Umbilical cord (tissue), 2 donors: ENCODE measurements around the gene PTGIR. TPM values are rescaled to one million over a fixed set of nuclear protein-coding genes. Genes with fewer than 3 reads are reported as not detected.
"Not testable (repeated sequence)": the region's sequence is repeated elsewhere in the genome, so short reads cannot be mapped to it uniquely, and the experiment has no call there.

ENCODE experiments used
- DNase-seq: peaks from one replicate; pipeline ENCODE4 v3.0.0-alpha.2; 2015; ENCODE audit warnings: low spot score
- total RNA-seq: library from RNA; depleted of rRNA; stranded (reverse); fragments of >200 nt; gene quantifications from one replicate; pipeline ENCODE4 v1.2.3, GENCODE V29; 2014; ENCODE audit warnings: low replicate concordance; ENCODE audit not compliant: insufficient read depth

Gene PTGIR
- total RNA-seq, 1 donor from 2014 or later: 22.6 TPM

- peak; percentile 93 for DNase-seq
Observed at GRCh38 chr19:46639358-46640182, 14.7 kb upstream of the PTGIR start.

- no peak for DNase-seq
Observed at GRCh38 chr19:46637224-46637623, 12.3 kb upstream of the PTGIR start.

- DNase-seq: no peak
Observed at GRCh38 chr19:46635920-46636761, 11.3 kb upstream of the PTGIR start, which contains the start of gene GNG8. GNG8 (minus strand) TSS chr19:46636202; CDS start chr19:46634682, 1,520 bp downstream.

DNA sequence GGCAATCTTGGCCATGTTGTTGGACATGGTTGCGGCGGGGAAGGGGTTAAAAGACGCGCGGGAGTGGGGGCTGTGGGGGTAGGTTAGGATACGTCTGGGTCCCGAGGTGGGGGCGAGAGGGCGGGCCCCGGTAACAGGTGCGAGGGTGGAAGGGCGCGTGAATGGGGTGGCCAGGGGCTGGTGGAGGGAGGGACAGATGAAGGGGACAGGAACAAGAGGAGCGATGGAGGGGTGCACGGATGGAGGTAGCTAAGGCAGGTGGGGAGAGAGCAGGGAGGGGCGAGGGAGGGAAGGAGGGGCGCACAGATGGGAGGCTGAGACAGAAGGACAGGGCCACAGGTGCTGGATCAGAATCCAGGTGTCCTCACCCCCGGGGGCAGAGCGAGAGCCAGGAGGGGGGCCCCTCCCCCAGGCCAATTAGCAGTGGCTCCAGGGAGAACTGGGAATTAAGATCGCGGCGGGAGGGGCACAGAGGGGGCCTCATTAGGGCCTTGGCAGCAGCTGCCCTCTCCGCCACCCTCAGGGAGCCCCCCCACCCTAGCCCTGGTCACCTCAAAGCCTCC is 9.8 kb upstream of the PTGIR start:
- no peak for DNase-seq

DNA sequence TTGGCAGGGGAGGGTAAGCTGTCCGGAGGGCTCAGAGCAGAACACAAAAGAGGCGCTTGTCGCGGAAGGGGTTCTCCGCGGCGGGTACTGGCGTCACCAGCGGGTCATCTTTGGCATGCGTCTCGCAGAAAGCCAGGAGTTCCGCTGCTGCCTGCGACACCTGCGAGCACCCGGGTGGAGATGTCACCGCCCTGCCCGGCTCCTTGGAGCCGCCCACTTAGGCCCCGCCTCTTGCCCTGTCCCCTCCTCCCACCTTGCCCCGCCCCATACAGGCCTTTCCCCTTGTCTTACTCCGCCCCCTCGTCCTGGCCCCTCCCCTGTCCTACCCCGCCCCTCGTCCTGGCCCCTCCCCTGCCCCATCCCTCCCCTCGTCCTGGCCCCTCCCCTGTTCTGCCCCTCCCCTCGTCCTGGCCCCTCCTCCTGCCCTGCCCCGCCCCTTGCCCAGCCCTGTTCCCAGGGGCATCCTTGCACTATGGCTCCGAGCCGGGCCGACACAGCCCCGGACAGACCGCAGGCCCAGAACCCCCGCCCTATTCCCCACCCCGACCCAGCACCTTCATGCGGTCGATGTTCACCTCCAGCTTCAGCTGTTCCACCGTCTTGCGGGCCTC is 9.3 kb upstream of the PTGIR start:
- DNase-seq: peak; percentile 46

- no peak for DNase-seq
Observed at GRCh38 chr19:46633130-46633529, 8.2 kb upstream of the PTGIR start.

DNA sequence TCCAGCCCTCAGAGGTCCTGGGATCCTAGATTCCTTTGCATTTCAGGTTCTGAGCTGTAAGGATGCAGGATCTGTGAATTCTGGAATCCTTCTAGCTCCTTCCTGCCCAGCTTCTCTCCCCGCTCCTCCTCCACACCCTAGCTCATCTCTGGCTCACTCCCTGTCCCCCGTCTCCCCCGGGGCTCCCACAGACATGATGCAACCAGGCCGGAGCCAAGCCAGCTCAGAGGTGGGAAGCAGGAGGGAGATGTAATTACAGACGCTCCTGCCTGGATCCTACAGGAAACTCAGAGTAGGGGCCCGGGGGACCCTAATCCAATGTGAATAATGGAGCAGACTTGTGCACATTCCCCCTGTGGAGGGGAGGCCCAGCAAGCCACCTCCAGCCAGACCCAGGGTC is 6.6 kb upstream of the PTGIR start:
- DNase-seq: peak; percentile 66

DNA sequence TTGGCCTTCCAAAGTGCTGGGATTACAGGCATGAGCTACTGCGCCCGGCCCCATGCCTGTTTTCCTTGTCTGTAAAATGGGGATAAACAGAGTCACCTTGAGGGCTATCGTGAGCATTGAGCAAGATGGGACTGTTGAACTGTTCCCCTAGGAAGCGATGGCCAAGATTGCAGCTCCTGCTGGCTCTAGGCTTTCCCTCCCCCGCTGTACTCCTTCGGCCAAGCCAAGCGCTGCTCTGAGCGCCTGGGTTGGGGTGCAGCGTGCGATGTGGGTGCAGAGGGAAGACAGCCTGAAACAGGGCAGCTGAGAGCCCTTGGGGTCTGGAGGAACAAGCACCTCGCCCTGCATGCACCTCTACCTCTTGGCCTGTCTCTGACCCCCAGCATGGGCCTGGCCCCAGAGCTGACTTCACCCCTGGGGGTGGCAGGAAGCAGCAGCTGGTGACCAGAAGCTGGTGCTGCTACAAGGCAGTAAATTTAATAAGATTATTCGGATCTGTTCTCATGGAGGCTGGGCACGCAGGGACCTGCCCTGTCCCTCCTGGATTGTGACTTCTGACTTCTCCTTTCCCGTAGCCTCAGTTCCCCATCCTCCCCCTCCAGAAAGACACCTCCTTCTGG is 5.8 kb upstream of the PTGIR start:
- no peak for DNase-seq

DNA sequence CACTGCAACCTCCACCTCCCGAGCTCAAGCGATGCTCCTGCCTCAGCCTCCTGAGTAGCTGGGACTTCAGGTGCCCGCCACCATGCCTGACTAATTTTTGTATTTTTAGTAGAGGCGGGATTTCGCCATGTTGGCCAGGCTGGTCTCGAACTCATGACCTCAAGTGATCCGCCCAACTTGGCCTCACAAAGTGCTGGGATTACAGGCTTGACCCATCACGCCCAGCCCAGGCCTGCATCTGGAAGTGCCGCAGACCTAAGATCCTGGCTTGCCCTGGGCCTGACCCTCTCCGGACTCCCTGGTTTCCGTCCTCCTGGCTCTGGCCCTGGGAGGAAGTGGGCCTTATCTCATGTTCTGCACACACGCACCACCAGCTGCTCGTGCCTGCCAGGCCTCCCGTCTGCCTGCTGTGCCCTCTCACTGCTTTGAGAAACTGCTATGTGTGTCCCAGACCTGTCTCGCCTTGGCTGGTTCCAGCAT is 4.7 kb upstream of the PTGIR start:
- DNase-seq: peak; percentile 65

GRCh38 chr19:46628970-46629369 is 4.1 kb upstream of the PTGIR start:
- DNase-seq: not testable (repeated sequence)

DNA sequence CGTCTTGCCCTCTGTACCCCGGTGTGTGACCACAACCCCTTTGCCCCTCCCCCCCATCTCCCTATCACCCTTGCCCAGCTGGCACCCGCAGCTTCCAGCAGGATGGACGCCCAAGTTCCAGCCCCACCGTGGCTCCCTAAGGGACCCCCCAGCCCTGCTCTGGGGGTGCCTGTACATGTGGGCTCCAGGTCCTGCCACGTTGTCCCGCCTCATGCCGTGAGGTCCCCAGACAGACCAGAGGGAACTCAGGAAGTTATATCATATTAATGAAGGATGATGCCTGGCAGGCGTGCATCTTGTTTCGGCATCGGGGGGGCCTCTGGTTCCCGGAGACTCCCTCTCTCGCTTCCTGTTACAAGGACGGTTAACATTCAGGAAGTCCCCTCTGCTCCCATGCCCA is 1.6 kb upstream of the PTGIR start:
- DNase-seq: no peak

DNA sequence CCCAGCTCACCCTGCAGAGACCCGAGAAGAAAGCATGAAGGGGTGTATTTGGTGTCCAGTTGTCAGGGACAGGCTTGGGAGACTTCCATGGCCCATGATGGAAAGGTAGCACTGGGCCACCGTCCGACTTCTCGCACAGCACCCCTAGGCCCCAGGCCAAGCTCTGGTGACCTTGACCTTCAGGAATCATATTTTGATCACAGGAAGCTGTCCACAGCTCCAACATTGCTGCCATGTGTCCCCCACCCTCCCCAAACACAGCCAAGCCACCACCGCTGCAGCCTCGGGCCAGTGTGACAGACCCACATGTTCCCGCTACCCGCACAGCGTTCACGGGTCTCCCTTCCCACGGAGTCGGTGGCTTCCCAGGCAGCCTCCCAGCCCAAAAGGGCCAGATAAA is 842 bp upstream of the PTGIR start:
- DNase-seq: no peak

- DNase-seq: no peak
Observed at GRCh38 chr19:46623915-46624502, 880 bp downstream of the PTGIR start.

DNA sequence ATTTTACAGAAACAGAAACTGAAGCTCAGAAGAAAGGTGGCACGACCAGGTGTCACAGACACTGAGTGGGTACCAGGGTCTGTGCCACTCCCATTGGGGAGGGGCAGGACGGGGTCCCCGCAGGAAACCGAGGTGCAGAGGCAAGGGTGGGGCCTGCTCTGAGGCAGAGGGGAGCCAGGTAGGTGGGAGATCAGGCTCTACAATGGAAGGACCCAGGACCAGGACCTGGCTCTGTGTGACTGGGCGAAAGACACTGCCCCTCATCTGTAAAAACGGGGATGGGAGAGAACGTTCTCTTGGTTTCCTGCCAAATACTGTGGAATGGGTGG is 2.8 kb downstream of the PTGIR start:
- no peak for DNase-seq

DNA sequence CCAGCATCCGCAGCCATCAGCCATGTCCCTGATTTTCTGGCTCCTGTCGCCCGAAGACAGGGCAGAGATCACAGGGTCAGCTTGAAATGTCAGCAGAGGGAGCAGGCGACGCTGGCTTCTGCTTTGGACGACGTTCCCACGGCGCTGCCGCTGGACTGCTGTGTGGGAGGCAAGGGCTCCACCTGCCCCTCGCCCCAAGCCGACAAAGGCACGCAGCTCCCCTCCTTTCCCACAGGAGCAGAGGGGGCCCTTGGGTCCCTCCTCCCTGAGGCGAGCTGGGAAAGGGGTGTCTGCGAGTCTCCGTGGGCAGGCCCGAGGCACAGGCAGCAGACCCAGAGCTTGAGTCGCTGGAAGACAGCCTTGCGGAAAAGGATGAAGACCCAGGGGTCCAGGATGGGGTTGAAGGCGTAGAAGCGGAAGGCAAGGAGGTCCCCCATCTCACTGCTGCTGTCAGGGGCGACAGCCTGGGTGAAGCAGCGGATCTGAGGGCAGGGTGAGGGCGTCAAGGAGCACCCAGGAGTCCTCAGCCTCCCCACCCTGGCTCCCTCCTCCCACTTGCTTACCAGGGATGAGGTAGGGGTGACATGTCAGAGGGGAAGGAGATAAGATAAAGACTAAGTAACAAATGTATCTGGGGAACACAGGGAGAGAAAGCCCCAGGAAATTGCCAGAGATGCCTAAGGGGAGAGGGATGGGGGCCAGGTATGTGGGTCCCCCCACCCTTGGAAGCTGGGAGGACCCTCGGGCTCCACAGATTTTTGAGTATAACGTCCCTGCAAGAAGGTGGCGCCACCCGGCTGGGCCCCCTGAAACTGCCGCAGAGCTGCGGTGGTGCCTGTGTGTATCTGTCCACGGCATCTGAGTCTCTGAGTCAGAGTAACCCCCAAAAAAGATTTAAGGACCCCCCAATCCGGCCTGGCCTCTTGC is 3.4 kb downstream of the PTGIR start:
- DNase-seq: no peak

- DNase-seq: peak; percentile 54
Observed at GRCh38 chr19:46620716-46621115, 4.2 kb downstream of the PTGIR start.

GRCh38 chr19:46620267-46620666 is 4.6 kb downstream of the PTGIR start:
- no peak for DNase-seq

GRCh38 chr19:46618670-46619231 is 6.1 kb downstream of the PTGIR start:
- DNase-seq: no peak

DNA sequence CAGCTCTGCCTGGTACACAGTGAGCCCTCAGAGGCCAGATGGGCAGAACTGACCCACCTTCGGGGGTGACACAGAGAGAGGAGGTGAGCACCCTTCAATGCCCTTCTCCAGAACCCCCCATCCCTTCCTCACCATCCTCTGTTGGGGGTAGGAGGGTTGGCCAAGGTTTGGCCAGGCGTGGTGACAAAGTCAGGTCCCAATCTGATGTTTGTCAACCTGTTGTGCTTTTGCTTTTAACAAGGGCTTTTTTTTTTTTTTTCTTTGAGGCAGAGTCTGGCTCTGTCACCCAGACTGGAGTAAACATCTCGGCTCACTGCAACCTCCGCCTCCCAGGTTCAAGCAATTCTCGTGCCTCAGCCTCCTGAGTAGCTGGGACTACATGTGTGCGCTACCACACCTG is 7.3 kb downstream of the PTGIR start:
- DNase-seq: no peak
